ENCODE measurements around the gene HNRNPA2B1.
"Not testable (repeated sequence)": the region's sequence is repeated elsewhere in the genome, so short reads cannot be mapped to it uniquely, and the experiment has no call there.

The HNRNPA2B1 gene

GRCh38 chr7:26191974-26192479 lies 8.5 kb downstream of the HNRNPA2B1 start:
- no peaks in the 10 kb centered on the region for H3K27me3 Mint-ChIP-seq
- no peaks in the 10 kb centered on the region for H3K9me3 Mint-ChIP-seq
- H3K27ac Mint-ChIP-seq = peak overlapping the region; percentile 90
- H3K36me3 Mint-ChIP-seq (ENCODE audit: low read depth) = peaks cover 99% of the 10 kb centered on the region
- peaks cover 98% of the 10 kb centered on the region for H3K4me1 Mint-ChIP-seq (ENCODE audit: low read depth)
- H3K4me3 Mint-ChIP-seq = peak overlapping the region; percentile 100

GRCh38 chr7:26191233-26191973 lies 9.1 kb downstream of the HNRNPA2B1 start:
- H3K36me3 Mint-ChIP-seq (ENCODE audit: low read depth) = peaks cover 99% of the 10 kb centered on the region
- no peaks in the 10 kb centered on the region for H3K27me3 Mint-ChIP-seq
- H3K4me3 Mint-ChIP-seq = peak overlapping the region; percentile 100

GRCh38 chr7:26190417-26190869 lies 10.1 kb downstream of the HNRNPA2B1 start:
- H3K4me3 Mint-ChIP-seq = peak overlapping the region; percentile 40
- peaks cover 98% of the 10 kb centered on the region for H3K4me1 Mint-ChIP-seq (ENCODE audit: low read depth)
- no peaks in the 10 kb centered on the region for H3K9me3 Mint-ChIP-seq
- H3K36me3 Mint-ChIP-seq (ENCODE audit: low read depth) = peaks cover 97% of the 10 kb centered on the region
- H3K27me3 Mint-ChIP-seq = no peaks in the 10 kb centered on the region
- H3K27ac Mint-ChIP-seq = peak overlapping the region; percentile 84

More at GRCh38 chr7:26191233-26191973, 9.1 kb downstream of the HNRNPA2B1 start:
- peak overlapping the region; percentile 90 for H3K27ac Mint-ChIP-seq
- no peaks in the 10 kb centered on the region for H3K9me3 Mint-ChIP-seq
- H3K4me1 Mint-ChIP-seq (ENCODE audit: low read depth) = peaks cover 98% of the 10 kb centered on the region

GRCh38 chr7:26189697-26190096 lies 10.8 kb downstream of the HNRNPA2B1 start:
- Mint-ChIP-seq H3K27ac (peak overlapping the region; percentile 40), H3K4me1 (ENCODE audit: low read depth) (peaks cover 99% of the 10 kb centered on the region), H3K9me3 (no peaks in the 10 kb centered on the region), H3K27me3 (no peaks in the 10 kb centered on the region), H3K36me3 (ENCODE audit: low read depth) (peaks cover 98% of the 10 kb centered on the region), H3K4me3 (peak overlapping the region; percentile 26)

GRCh38 chr7:26188957-26189541 lies 11.5 kb downstream of the HNRNPA2B1 start:
- Mint-ChIP-seq H3K4me3 (peak overlapping the region; percentile 49), H3K36me3 (ENCODE audit: low read depth) (peaks cover 98% of the 10 kb centered on the region), H3K4me1 (ENCODE audit: low read depth) (peaks cover 99% of the 10 kb centered on the region), H3K27me3 (no peaks in the 10 kb centered on the region), H3K27ac (peak overlapping the region; percentile 87), H3K9me3 (no peaks in the 10 kb centered on the region)

GRCh38 chr7:26188206-26188956 lies 12.2 kb downstream of the HNRNPA2B1 start:
- peak overlapping the region; percentile 49 for H3K4me3 Mint-ChIP-seq
- peaks cover 97% of the 10 kb centered on the region for H3K36me3 Mint-ChIP-seq (ENCODE audit: low read depth)
- H3K9me3 Mint-ChIP-seq = no peaks in the 10 kb centered on the region
- peak overlapping the region; percentile 87 for H3K27ac Mint-ChIP-seq
- peaks cover 98% of the 10 kb centered on the region for H3K4me1 Mint-ChIP-seq (ENCODE audit: low read depth)
- H3K27me3 Mint-ChIP-seq = no peaks in the 10 kb centered on the region

GRCh38 chr7:26187380-26188205 lies 13.0 kb downstream of the HNRNPA2B1 start:
- Mint-ChIP-seq H3K4me3 (peak overlapping the region; percentile 2), H3K36me3 (ENCODE audit: low read depth) (peaks cover 90% of the 10 kb centered on the region), H3K4me1 (ENCODE audit: low read depth) (peaks cover 90% of the 10 kb centered on the region), H3K27me3 (no peaks in the 10 kb centered on the region), H3K9me3 (no peaks in the 10 kb centered on the region), H3K27ac (peak overlapping the region; percentile 87)

- Mint-ChIP-seq H3K27ac (peak overlapping the region; percentile 87), H3K36me3 (ENCODE audit: low read depth) (peaks cover 87% of the 10 kb centered on the region), H3K27me3 (no peaks in the 10 kb centered on the region), H3K9me3 (no peaks in the 10 kb centered on the region), H3K4me1 (ENCODE audit: low read depth) (peaks cover 88% of the 10 kb centered on the region), H3K4me3 (peak overlapping the region; percentile 16)
Observed at GRCh38 chr7:26186364-26187311, 13.9 kb downstream of the HNRNPA2B1 start.

GRCh38 chr7:26185844-26186180 lies 14.7 kb downstream of the HNRNPA2B1 start:
- H3K36me3 Mint-ChIP-seq (ENCODE audit: low read depth) = peaks cover 84% of the 10 kb centered on the region
- peak overlapping the region; percentile 53 for H3K4me3 Mint-ChIP-seq
- peaks cover 86% of the 10 kb centered on the region for H3K4me1 Mint-ChIP-seq (ENCODE audit: low read depth)
- H3K27me3 Mint-ChIP-seq = no peaks in the 10 kb centered on the region
- no peaks in the 10 kb centered on the region for H3K9me3 Mint-ChIP-seq
- H3K27ac Mint-ChIP-seq = peak overlapping the region; percentile 78

GRCh38 chr7:26185131-26185843 lies 15.3 kb downstream of the HNRNPA2B1 start:
- H3K27me3 Mint-ChIP-seq = no peaks in the 10 kb centered on the region
- H3K27ac Mint-ChIP-seq = peak overlapping the region; percentile 78
- peaks cover 84% of the 10 kb centered on the region for H3K36me3 Mint-ChIP-seq (ENCODE audit: low read depth)
- H3K9me3 Mint-ChIP-seq = no peaks in the 10 kb centered on the region
- peaks cover 85% of the 10 kb centered on the region for H3K4me1 Mint-ChIP-seq (ENCODE audit: low read depth)
- peak overlapping the region; percentile 53 for H3K4me3 Mint-ChIP-seq

GRCh38 chr7:26184281-26185101 lies 16.1 kb downstream of the HNRNPA2B1 start:
- peaks cover 77% of the 10 kb centered on the region for H3K4me1 Mint-ChIP-seq (ENCODE audit: low read depth)
- peak overlapping the region; percentile 53 for H3K4me3 Mint-ChIP-seq
- not testable (repeated sequence) for H3K9me3 Mint-ChIP-seq, H3K27me3 Mint-ChIP-seq
- peak overlapping the region; percentile 78 for H3K27ac Mint-ChIP-seq
- H3K36me3 Mint-ChIP-seq (ENCODE audit: low read depth) = peaks cover 84% of the 10 kb centered on the region

GRCh38 chr7:26183545-26184280 lies 16.8 kb downstream of the HNRNPA2B1 start:
- no peaks in the 10 kb centered on the region for H3K9me3 Mint-ChIP-seq
- peaks cover 81% of the 10 kb centered on the region for H3K36me3 Mint-ChIP-seq (ENCODE audit: low read depth)
- H3K4me3 Mint-ChIP-seq = no peak overlapping the region
- peak overlapping the region; percentile 78 for H3K27ac Mint-ChIP-seq
- peaks cover 69% of the 10 kb centered on the region for H3K4me1 Mint-ChIP-seq (ENCODE audit: low read depth)
- no peaks in the 10 kb centered on the region for H3K27me3 Mint-ChIP-seq
